Measurements from ENCODE around the gene HSP90B1. TPM values are rescaled to one million over a fixed set of nuclear protein-coding genes. Genes with fewer than 3 reads are reported as not detected.

Gene HSP90B1
- total and polyA plus RNA-seq, 8 donors = 270 to 736 (median 411) TPM

DNA sequence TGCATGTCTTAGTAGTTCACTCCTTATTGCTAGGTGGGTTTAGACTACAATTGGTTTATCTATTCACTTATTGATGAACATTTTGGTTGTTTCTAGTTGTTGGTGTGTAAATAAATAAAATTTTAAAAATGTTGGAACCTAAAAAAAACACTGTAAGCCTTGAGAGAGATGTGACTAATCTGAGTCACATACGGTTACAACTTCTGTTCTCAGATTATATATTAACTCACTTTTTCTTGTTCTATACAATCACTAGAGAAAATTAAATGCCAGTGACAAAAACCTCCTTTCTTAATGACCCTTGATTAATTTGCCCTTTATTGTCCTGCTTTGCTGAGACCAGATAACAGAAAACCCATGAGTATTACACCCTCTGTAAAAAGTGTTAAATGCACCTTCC lies 28.4 kb downstream of the HSP90B1 start:
- no peaks in the 10 kb centered on the region for H3K27me3 ChIP-seq
- H3K36me3 ChIP-seq = no peaks in the 10 kb centered on the region
- no peak overlapping the region for H3K27ac ChIP-seq
- intact Hi-C loops (cut with DNase I) = no loop called here
- no peak for FAIRE-seq
- no peak for ATAC-seq
- peaks cover 8 to 14% (median 12%) of the 10 kb centered on the region in 3 donors for H3K4me1 ChIP-seq
- H3K4me3 ChIP-seq = no peak overlapping the region
- no peak for DNase-seq
- WGBS, 2 donors = 43 to 46% methylated on average over 1 of the region's 1 CpG
- no peaks in the 10 kb centered on the region for H3K9me3 ChIP-seq
- TF ChIP-seq, protein P1, sequence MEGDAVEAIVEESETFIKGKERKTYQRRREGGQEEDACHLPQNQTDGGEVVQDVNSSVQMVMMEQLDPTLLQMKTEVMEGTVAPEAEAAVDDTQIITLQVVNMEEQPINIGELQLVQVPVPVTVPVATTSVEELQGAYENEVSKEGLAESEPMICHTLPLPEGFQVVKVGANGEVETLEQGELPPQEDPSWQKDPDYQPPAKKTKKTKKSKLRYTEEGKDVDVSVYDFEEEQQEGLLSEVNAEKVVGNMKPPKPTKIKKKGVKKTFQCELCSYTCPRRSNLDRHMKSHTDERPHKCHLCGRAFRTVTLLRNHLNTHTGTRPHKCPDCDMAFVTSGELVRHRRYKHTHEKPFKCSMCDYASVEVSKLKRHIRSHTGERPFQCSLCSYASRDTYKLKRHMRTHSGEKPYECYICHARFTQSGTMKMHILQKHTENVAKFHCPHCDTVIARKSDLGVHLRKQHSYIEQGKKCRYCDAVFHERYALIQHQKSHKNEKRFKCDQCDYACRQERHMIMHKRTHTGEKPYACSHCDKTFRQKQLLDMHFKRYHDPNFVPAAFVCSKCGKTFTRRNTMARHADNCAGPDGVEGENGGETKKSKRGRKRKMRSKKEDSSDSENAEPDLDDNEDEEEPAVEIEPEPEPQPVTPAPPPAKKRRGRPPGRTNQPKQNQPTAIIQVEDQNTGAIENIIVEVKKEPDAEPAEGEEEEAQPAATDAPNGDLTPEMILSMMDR (IDR thresholded peaks at IDR 0.05) = no peak

DNA sequence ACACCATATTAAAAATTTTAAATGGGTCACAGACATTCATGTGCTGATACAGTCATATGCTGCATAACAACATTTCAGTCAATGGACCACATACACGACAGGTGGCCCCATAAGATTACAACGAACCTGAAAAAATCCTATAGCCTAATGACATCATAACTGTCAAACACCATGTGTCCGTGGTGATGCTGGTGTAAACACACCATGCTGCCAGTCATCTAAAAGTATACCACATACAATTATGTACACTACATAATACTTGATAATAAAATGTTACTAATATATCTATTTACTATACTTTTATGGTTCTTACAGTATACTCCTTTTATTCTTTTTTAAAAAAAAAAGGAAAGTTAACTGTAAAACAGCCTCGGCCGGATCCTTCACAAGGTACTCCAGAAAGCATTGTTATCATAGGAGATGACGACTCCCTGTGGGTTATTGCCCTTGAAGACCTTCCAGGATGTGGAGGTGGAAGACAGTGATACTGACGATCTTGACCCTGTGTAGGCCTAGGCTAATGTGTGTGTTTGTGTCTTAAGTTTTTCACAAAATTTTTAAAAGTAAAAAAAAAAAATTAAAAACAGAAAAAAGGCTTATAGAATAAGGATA lies 30.5 kb downstream of the HSP90B1 start:
- H3K4me1 ChIP-seq = peaks cover 8 to 19% (median 11%) of the 10 kb centered on the region in 3 donors
- intact Hi-C loops (cut with DNase I) = no loop called here
- FAIRE-seq (no peak), DNase-seq (no peak), ATAC-seq (no peak)
- no peaks in the 10 kb centered on the region for H3K9me3 ChIP-seq
- WGBS, 2 donors = 53 to 59% methylated on average over 7 of the region's 7 CpGs
- no peaks in the 10 kb centered on the region for H3K36me3 ChIP-seq
- H3K4me3 ChIP-seq = no peak overlapping the region
- TF ChIP-seq, protein P1 (IDR thresholded peaks at IDR 0.05) = no peak
- no peaks in the 10 kb centered on the region for H3K27me3 ChIP-seq
- no peak overlapping the region for H3K27ac ChIP-seq

- TF ChIP-seq, protein P1 (IDR thresholded peaks at IDR 0.05) = no peak
- Histone ChIP-seq H3K27ac (no peak overlapping the region), H3K4me3 (no peak overlapping the region), H3K4me1 (peaks cover 6 to 21% (median 9%) of the 10 kb centered on the region in 3 donors), H3K27me3 (no peaks in the 10 kb centered on the region), H3K9me3 (no peaks in the 10 kb centered on the region), H3K36me3 (no peaks in the 10 kb centered on the region)
- FAIRE-seq (no peak), DNase-seq (no peak), ATAC-seq (no peak)
- 53 to 55% methylated on average over 1 of the region's 1 CpG for WGBS, 2 donors
- intact Hi-C loops (cut with DNase I) = no loop called here
Measured at GRCh38 chr12:103962493-103962892, 32.3 kb downstream of the HSP90B1 start.

DNA sequence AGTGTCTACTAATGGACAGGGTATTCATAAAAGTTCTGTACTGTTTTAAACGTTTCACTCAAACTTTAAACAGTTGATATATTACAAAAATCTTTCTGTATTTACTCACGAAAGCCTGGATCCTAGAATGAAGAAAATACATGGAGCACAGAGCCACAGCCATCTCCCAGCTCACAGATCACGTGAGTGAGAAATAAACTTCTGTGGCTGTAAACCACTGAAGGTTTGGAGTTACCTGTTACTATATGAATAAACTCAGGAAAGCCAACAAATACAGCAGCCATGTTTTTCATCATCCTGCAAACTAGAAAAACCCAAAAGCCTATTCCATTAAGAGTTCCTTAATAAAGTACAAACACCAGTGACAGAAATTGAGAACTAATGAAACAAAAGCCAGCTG lies 34.6 kb downstream of the HSP90B1 start:
- DNase-seq = no peak
- TF ChIP-seq, protein P1 (IDR thresholded peaks at IDR 0.05) = no peak
- Histone ChIP-seq H3K36me3 (no peaks in the 10 kb centered on the region), H3K4me3 (peak overlapping the region; percentile 67 to 97 (median 81)), H3K27me3 (no peaks in the 10 kb centered on the region), H3K27ac (peak overlapping the region in 2 of 4 donors; percentile 90 to 94), H3K4me1 (peaks cover 6 to 29% (median 9%) of the 10 kb centered on the region in 3 donors), H3K9me3 (no peaks in the 10 kb centered on the region)
- no peak for ATAC-seq
- FAIRE-seq = no peak
- 9 to 14% methylated on average over 3 of the region's 3 CpGs for WGBS, 2 donors
- intact Hi-C loops (cut with DNase I) = no loop called here

DNA sequence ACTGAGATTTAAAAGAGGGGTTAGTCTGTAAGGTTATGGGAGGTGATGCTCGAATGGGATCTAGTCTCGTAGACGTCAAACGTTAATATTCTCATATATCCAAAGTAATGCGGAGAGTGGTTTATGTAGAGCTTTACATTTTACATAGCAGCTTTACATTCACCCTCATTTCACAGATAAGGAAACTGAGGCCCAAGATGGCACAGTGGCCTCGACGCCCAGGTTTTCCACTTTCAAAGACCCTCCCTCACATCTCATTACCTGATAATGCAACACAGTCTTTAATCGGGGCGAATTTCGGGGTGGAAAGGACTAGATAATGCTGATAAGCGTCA lies 35.0 kb downstream of the HSP90B1 start:
- ATAC-seq (peak in 1 of 4 donors; percentile 1), DNase-seq (no peak), FAIRE-seq (no peak)
- H3K4me1 ChIP-seq = peaks cover 6 to 29% (median 9%) of the 10 kb centered on the region in 3 donors
- H3K27ac ChIP-seq = peak overlapping the region; percentile 90 to 94 (median 92)
- TF ChIP-seq, protein P1 (IDR thresholded peaks at IDR 0.05) = no peak
- H3K9me3 ChIP-seq = no peaks in the 10 kb centered on the region
- 0% methylated on average over 11 of the region's 11 CpGs for WGBS, 2 donors
- H3K4me3 ChIP-seq = peak overlapping the region; percentile 67 to 97 (median 81)
- H3K36me3 ChIP-seq = no peaks in the 10 kb centered on the region
- no peaks in the 10 kb centered on the region for H3K27me3 ChIP-seq
- intact Hi-C loops (cut with DNase I) = no loop called here
